H1 (cell line): ENCODE results near the gene DEFB118. TPM values are rescaled to one million over a fixed set of nuclear protein-coding genes. Genes with fewer than 3 reads are reported as not detected.

Experiments used
- CTCF ChIA-PET: fragments of 300-600 bp; sonication (Branson Sonifier 250); formaldehyde crosslinking; loops from one replicate; lab custom pipeline; 2021; ENCODE audit not compliant: partially characterized antibody; lab: Charles Lee
- POLR2A ChIA-PET: fragments of 300-600 bp; sonication (Branson Sonifier 250); formaldehyde crosslinking; loops from one replicate; lab custom pipeline; 2021; ENCODE audit warnings: inconsistent platforms; ENCODE audit not compliant: partially characterized antibody; lab: Charles Lee
- DNase-seq, 2 experiments: peaks; one replicate each; pipeline versions ENCODE4 v3.0.0 to v3.0.0-alpha.2; 2010 to 2022; ENCODE audit warnings: low spot score in 2 of 2, low read depth in 1 of 2, mixed read lengths in 1 of 2
- FAIRE-seq: peaks from 2 replicates; lab custom pipeline; 2011; peaks lifted over from hg19 to GRCh38; lab: Jason Lieb, UNC
- H2AFZ ChIP-seq: 2 replicates; pipeline ENCODE4 v1.8.1; 2012; ENCODE audit warnings: low read length, inconsistent platforms
- H2AK5ac ChIP-seq: 2 replicates; pipeline ENCODE4 v1.6.1; 2013; ENCODE audit warnings: low read depth, low read length
- H2BK120ac ChIP-seq: replicated peaks from 2 replicates; pipeline ENCODE3; 2013; ENCODE audit warnings: low read depth, low read length, inconsistent platforms
- H2BK12ac ChIP-seq: 2 replicates; pipeline ENCODE4 v1.6.1; 2013; ENCODE audit warnings: low read depth, low read length
- H2BK15ac ChIP-seq: 2 replicates; pipeline ENCODE4 v1.6.1; 2013; ENCODE audit warnings: low read length
- H2BK20ac ChIP-seq: 2 replicates; pipeline ENCODE4 v1.6.1; 2013; ENCODE audit warnings: low read length
- H2BK5ac ChIP-seq: 2 replicates; pipeline ENCODE4 v1.6.1; 2013; ENCODE audit warnings: low read depth, low read length
- H3K14ac ChIP-seq: 2 replicates; pipeline ENCODE4 v1.6.1; 2013; ENCODE audit warnings: inconsistent platforms; ENCODE audit not compliant: insufficient read length
- H3K18ac ChIP-seq: 2 replicates; pipeline ENCODE4 v1.6.1; 2013; ENCODE audit warnings: low read length; ENCODE audit errors: extremely low read depth
- H3K23ac ChIP-seq: 2 replicates; pipeline ENCODE4 v1.6.1; 2013; ENCODE audit warnings: inconsistent platforms; ENCODE audit not compliant: insufficient read length
- H3K23me2 ChIP-seq: 2 replicates; pipeline ENCODE4 v1.6.1; 2013; ENCODE audit warnings: low read depth, low read length
- H3K27ac ChIP-seq: 2 replicates; pipeline ENCODE4 v1.6.1; 2011; ENCODE audit warnings: low read depth, low read length, inconsistent platforms
- H3K27me3 ChIP-seq, 4 experiments: replicated peaks in 1 of 4; 1 replicate in 1 of 4; 2 replicates in 3 of 4; pipeline versions ENCODE4 v1.6.1 to v1.8.1; 2011 to 2013; ENCODE audit warnings: low read length in 3 of 4, mild to moderate bottlenecking in 3 of 4, inconsistent platforms in 2 of 4, mixed read lengths in 2 of 4, moderate library complexity in 1 of 4; ENCODE audit not compliant: control insufficient read depth in 3 of 4, insufficient read depth in 3 of 4; ENCODE audit errors: extremely low read depth in 1 of 4
- H3K36me3 ChIP-seq, 4 experiments: 2 replicates each; pipeline versions ENCODE4 v1.6.1 to v1.8.1; 2011 to 2013; ENCODE audit warnings: mild to moderate bottlenecking in 4 of 4, low read length in 3 of 4, moderate library complexity in 2 of 4, control low read depth in 1 of 4, inconsistent platforms in 1 of 4; ENCODE audit not compliant: insufficient read depth in 4 of 4, control insufficient read depth in 2 of 4
- H3K4ac ChIP-seq: replicated peaks from 2 replicates; pipeline ENCODE3; 2013; ENCODE audit warnings: low read length, low read depth, mixed read lengths, inconsistent platforms; ENCODE audit not compliant: insufficient read length
- H3K4me1 ChIP-seq, 4 experiments: replicated peaks in 1 of 4; 1 replicate in 1 of 4; 2 replicates in 3 of 4; pipeline versions ENCODE4 v1.6.1 to v1.8.1; 2011 to 2013; ENCODE audit warnings: low read length in 3 of 4, inconsistent platforms in 2 of 4, mixed read lengths in 1 of 4; ENCODE audit not compliant: insufficient read depth in 4 of 4, control insufficient read depth in 3 of 4
- H3K4me2 ChIP-seq, 2 experiments: 2 replicates each; pipeline versions ENCODE4 v1.6.1 to v1.8.1; 2011 to 2013; ENCODE audit warnings: low read depth in 2 of 2, low read length in 2 of 2, control low read depth in 1 of 2, inconsistent platforms in 1 of 2, mild to moderate bottlenecking in 1 of 2; ENCODE audit not compliant: insufficient read depth in 1 of 2
- H3K4me3 ChIP-seq, 4 experiments: fragments of 200-600, 300-600 bp in 1 of 4; sonication (generic), shearing (Covaris generic), sonication (Bioruptor Twin) in 1 of 4; 2 replicates each; pipeline versions ENCODE4 v1.5.1 to v1.8.1; 2011 to 2016; ENCODE audit warnings: low read length in 4 of 4, low read depth in 3 of 4, control low read depth in 2 of 4, inconsistent platforms in 2 of 4, mild to moderate bottlenecking in 2 of 4, mixed read lengths in 1 of 4, moderate library complexity in 1 of 4; ENCODE audit not compliant: insufficient read depth in 2 of 4; ENCODE audit errors: extremely low read depth in 1 of 4
- H3K56ac ChIP-seq: replicated peaks from 2 replicates; pipeline ENCODE3; 2013; ENCODE audit warnings: low read depth, mild to moderate bottlenecking, mixed read lengths, low read length, inconsistent platforms; ENCODE audit not compliant: insufficient read length
- H3K79me1 ChIP-seq: 2 replicates; pipeline ENCODE4 v1.6.1; 2013; ENCODE audit warnings: low read depth, low read length, control low read depth
- H3K79me2 ChIP-seq, 2 experiments: 2 replicates each; pipeline versions ENCODE4 v1.6.1 to v1.8.1; 2012 to 2013; ENCODE audit warnings: low read length in 2 of 2, mild to moderate bottlenecking in 2 of 2, inconsistent platforms in 1 of 2; ENCODE audit not compliant: insufficient read depth in 2 of 2, control insufficient read depth in 1 of 2
- H3K9ac ChIP-seq, 4 experiments: replicated peaks in 1 of 4; 1 replicate in 1 of 4; 2 replicates in 3 of 4; pipeline versions ENCODE4 v1.6.1 to v1.8.1; 2011 to 2013; ENCODE audit warnings: low read depth in 3 of 4, low read length in 3 of 4, control low read depth in 2 of 4, mild to moderate bottlenecking in 2 of 4, moderate library complexity in 2 of 4, inconsistent platforms in 1 of 4; ENCODE audit errors: extremely low read depth in 1 of 4
- H3K9me3 ChIP-seq, 2 experiments: 2 replicates each; pipeline versions ENCODE4 v1.6.1 to v1.8.1; 2012 to 2013; ENCODE audit warnings: mild to moderate bottlenecking in 2 of 2, moderate library complexity in 2 of 2, control low read depth in 1 of 2, inconsistent platforms in 1 of 2, low read depth in 1 of 2, low read length in 1 of 2, mixed read lengths in 1 of 2; ENCODE audit not compliant: insufficient read depth in 2 of 2
- H4K20me1 ChIP-seq, 2 experiments: replicated peaks in 1 of 2; 2 replicates each; pipeline versions ENCODE3 to v1.8.1; 2011 to 2013; ENCODE audit warnings: inconsistent platforms in 2 of 2, low read length in 2 of 2, mild to moderate bottlenecking in 1 of 2; ENCODE audit not compliant: insufficient read depth in 2 of 2, control insufficient read depth in 1 of 2
- H4K5ac ChIP-seq: 2 replicates; pipeline ENCODE4 v1.6.1; 2013; ENCODE audit warnings: low read length, low read depth, mixed read lengths, inconsistent platforms; ENCODE audit not compliant: insufficient read length
- H4K8ac ChIP-seq: 2 replicates; pipeline ENCODE4 v1.8.0; 2013; ENCODE audit warnings: mild to moderate bottlenecking, moderate library complexity, low read length, inconsistent platforms; ENCODE audit not compliant: insufficient read depth; ENCODE audit errors: extremely low read depth
- H4K91ac ChIP-seq: replicated peaks from 2 replicates; pipeline ENCODE3; 2013; ENCODE audit warnings: low read length, mixed read lengths, inconsistent platforms; ENCODE audit not compliant: insufficient read length
- ASH2L ChIP-seq: fragments of 200-600, 300-600 bp; sonication (generic); IDR thresholded peaks from one replicate; pipeline ENCODE4 v1.7.1; 2017; ENCODE audit warnings: low read length
- CEBPB ChIP-seq: IDR thresholded peaks from 2 replicates; pipeline ENCODE4 v1.6.1; 2012; ENCODE audit warnings: low read depth, low read length
- CHD2 ChIP-seq: IDR thresholded peaks from 2 replicates; pipeline ENCODE4 v1.6.1; 2012; ENCODE audit warnings: low read length, improper control_type of control experiment
- EZH2 ChIP-seq: fragments of 200-600 bp; sonication (generic); IDR thresholded peaks from 2 replicates; pipeline ENCODE4 v1.7.1; 2012; ENCODE audit warnings: low read depth, mild to moderate bottlenecking, moderate library complexity, low read length, inconsistent platforms; ENCODE audit not compliant: severe bottlenecking
- JUN ChIP-seq: IDR thresholded peaks from 2 replicates; pipeline ENCODE4 v1.6.1; 2011; ENCODE audit warnings: low read depth, mild to moderate bottlenecking, improper control_type of control experiment, low read length
- MAFK ChIP-seq: IDR thresholded peaks from 2 replicates; pipeline ENCODE4 v1.6.1; 2012; ENCODE audit warnings: low read depth, mild to moderate bottlenecking, improper control_type of control experiment, low read length
- PHF8 ChIP-seq: fragments of 200-600 bp; sonication (generic); conservative IDR thresholded peaks from 2 replicates; pipeline ENCODE4 v1.7.1; 2012; ENCODE audit warnings: low read depth, mild to moderate bottlenecking, inconsistent platforms, low read length, moderate library complexity
- RXRA ChIP-seq: IDR thresholded peaks from 2 replicates; pipeline ENCODE4 v1.6.1; 2011; ENCODE audit warnings: low read depth, mild to moderate bottlenecking, low read length, moderate library complexity; ENCODE audit not compliant: insufficient read depth
- SIRT6 ChIP-seq: IDR thresholded peaks from one replicate; pipeline ENCODE4 v1.7.1; 2012; ENCODE audit warnings: low read length, inconsistent platforms
- SP4 ChIP-seq: IDR thresholded peaks from 2 replicates; pipeline ENCODE4 v1.6.1; 2012; ENCODE audit warnings: low read length, inconsistent platforms
- TCF12 ChIP-seq: IDR thresholded peaks from 2 replicates; pipeline ENCODE4 v1.6.1; 2011; ENCODE audit warnings: low read depth, mild to moderate bottlenecking, low read length
- WGBS, 2 experiments: shearing (Covaris generic) in 1 of 2; methylation state at CpG; one replicate each; pipeline versions ENCODE4 v1.1.6 to v1.1.7; 2013 to 2015; ENCODE audit warnings: low lambda C conversion rate in 2 of 2, mixed read lengths in 2 of 2, inconsistent platforms in 1 of 2, low coverage in 1 of 2, missing lambda C conversion rate in 1 of 2; ENCODE audit not compliant: insufficient replicate concordance in 2 of 2, insufficient coverage in 1 of 2, insufficient read length in 1 of 2; ENCODE audit errors: extremely low coverage in 1 of 2, missing lambda C conversion rate in 1 of 2; 5-methylcytosine and 5-hydroxymethylcytosine counted together
- polyA plus RNA-seq, 7 experiments: library from polyadenylated mRNA; depleted of rRNA in 3 of 7; stranded (reverse) in 5 of 7; unstranded in 2 of 7; fragments of >200 nt in 5 of 7; fragments of 200-250 nt in 2 of 7; gene quantifications; 1 replicate in 5 of 7; 2 replicates in 1 of 7; 4 replicates in 1 of 7; pipeline versions ENCODE4 v1.2.1 to v1.2.3, GENCODE V29; 2011 to 2013; ENCODE audit warnings: missing spikeins in 2 of 7, mixed read lengths in 2 of 7
- total RNA-seq: library from RNA; stranded (reverse); fragmentation: NEBNext Ultra II Directional; extraction: Animal tissue kit (Norgen Biotek cat#: 25700); gene quantifications from 2 replicates; pipeline ENCODE4 v1.2.1, GENCODE V29; 2021
- TF ChIP-seq, protein P1 (sequence below): IDR thresholded peaks from 2 replicates; pipeline ENCODE4 v1.6.1; 2012; ENCODE audit warnings: inconsistent platforms
- TF ChIP-seq, protein P2 (sequence below): IDR thresholded peaks from 2 replicates; pipeline ENCODE4 v1.6.1; 2011; ENCODE audit warnings: low read depth, mild to moderate bottlenecking, low read length; ENCODE audit not compliant: insufficient read depth

The DEFB118 gene
- total and polyA plus RNA-seq, 2 of the 8 experiments (the other 6 are each of a cell fraction or from before 2014, with no cell fraction given): not detected

DNA sequence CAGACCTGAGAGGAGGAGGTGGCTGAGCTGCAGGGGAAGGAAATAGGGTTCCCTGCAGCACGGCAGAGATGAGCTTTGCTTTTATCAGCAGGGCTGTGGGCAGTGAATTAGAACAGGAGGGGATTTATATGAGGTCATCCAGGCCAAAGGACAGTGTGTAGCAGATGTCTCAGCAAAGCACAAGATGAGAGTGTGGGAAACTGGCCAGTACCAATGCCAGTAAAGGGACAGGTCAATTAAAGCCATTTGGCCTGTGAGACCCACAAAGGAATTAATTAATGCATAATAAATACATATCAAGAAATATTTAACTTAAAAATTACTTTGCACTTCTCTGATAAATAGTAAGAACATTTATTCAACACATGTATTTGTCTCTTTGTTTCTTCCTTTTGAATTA lies 22.1 kb downstream of the DEFB118 start, which contains the start of gene DEFB119:
TSS of gene DEFB119 (minus strand) at position 101 of the 400 bp plus-strand sequence. CDS start 107 bp downstream, outside the sequence.
- CTCF ChIA-PET: no interaction called here
- H3K27me3 ChIP-seq: peaks cover 0 to 2% (median 0%) of the 10 kb centered on the region in 4 experiments; a peak in 1 of 7 replicates

More for the DNA sequence above, 22.1 kb downstream of the DEFB118 start, which contains the start of gene DEFB119:
- no peak within 1 kb of the TSS for H3K23ac ChIP-seq
- no peaks in the 10 kb centered on the region; the same call in 1 of the 2 replicates for H3K23me2 ChIP-seq
- FAIRE-seq (no peak), DNase-seq (no peak)
- no peak for TF ChIP-seq SIRT6
- TF ChIP-seq ASH2L: no peak
- no peak for TF ChIP-seq PHF8
- no peak for TF ChIP-seq EZH2
- no peak for TF ChIP-seq MAFK
- no peak for TF ChIP-seq JUN
- TF ChIP-seq CHD2: no peak
- TF ChIP-seq, protein P1, sequence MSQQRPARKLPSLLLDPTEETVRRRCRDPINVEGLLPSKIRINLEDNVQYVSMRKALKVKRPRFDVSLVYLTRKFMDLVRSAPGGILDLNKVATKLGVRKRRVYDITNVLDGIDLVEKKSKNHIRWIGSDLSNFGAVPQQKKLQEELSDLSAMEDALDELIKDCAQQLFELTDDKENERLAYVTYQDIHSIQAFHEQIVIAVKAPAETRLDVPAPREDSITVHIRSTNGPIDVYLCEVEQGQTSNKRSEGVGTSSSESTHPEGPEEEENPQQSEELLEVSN: no peak
- no peak for TF ChIP-seq CEBPB
- TF ChIP-seq RXRA: no peak
- TF ChIP-seq, protein P2, sequence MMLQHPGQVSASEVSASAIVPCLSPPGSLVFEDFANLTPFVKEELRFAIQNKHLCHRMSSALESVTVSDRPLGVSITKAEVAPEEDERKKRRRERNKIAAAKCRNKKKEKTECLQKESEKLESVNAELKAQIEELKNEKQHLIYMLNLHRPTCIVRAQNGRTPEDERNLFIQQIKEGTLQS: no peak
- TF ChIP-seq SP4: no peak
- no peak for TF ChIP-seq TCF12
- H3K9me3 ChIP-seq: peaks cover 79 to 85% of the 10 kb centered on the region in 2 experiments
- 55% methylated on average over 1 of the region's 1 CpG; no CpG with 5 or more reads in 1 of the 2 experiments for WGBS, 2 experiments
- H2BK5ac ChIP-seq: no peak within 1 kb of the TSS
- no peak within 1 kb of the TSS for H2BK120ac ChIP-seq
- no peak within 1 kb of the TSS for H2BK15ac ChIP-seq
- no peak within 1 kb of the TSS for H4K8ac ChIP-seq
- H2AFZ ChIP-seq: no peak within 1 kb of the TSS
- no peak within 1 kb of the TSS for H2BK20ac ChIP-seq
- no peak within 1 kb of the TSS for H3K27ac ChIP-seq
- H4K5ac ChIP-seq: no peak within 1 kb of the TSS
- H2AK5ac ChIP-seq: no peak within 1 kb of the TSS
- H3K18ac ChIP-seq: no peak within 1 kb of the TSS
- H3K79me2 ChIP-seq: no peaks in the 10 kb centered on the region
- H3K14ac ChIP-seq: no peak within 1 kb of the TSS
- no peak within 1 kb of the TSS for H4K91ac ChIP-seq
- no peaks in the 10 kb centered on the region; a peak in 1 of 8 replicates for H3K36me3 ChIP-seq
- no peaks in the 10 kb centered on the region for H3K79me1 ChIP-seq
- no peak within 1 kb of the TSS for H3K4me2 ChIP-seq
- no peaks in the 10 kb centered on the region for H3K4me1 ChIP-seq
- H3K4me3 ChIP-seq: no peak within 1 kb of the TSS
- no peak within 1 kb of the TSS for H2BK12ac ChIP-seq
- H3K9ac ChIP-seq: no peak within 1 kb of the TSS
- no peak within 1 kb of the TSS for H3K56ac ChIP-seq
- H3K4ac ChIP-seq: no peak within 1 kb of the TSS
- POLR2A ChIA-PET: no interaction called here
- no peaks in the 10 kb centered on the region for H4K20me1 ChIP-seq
